A673 (cell line): Measurements from ENCODE around the gene NUDT16. TPM values are rescaled to one million over a fixed set of nuclear protein-coding genes. Genes with fewer than 3 reads are reported as not detected.

Experiments used
- BruUV-seq: library from RNA; stranded (reverse); fragments of 400-500 nt; replicated peaks from 2 replicates; lab custom pipeline; 2021; lab: Mats Ljungman, UMichigan
- CTCF ChIA-PET: fragments of 300-600 bp; sonication (Branson Sonifier 250); formaldehyde crosslinking; loops from one replicate; lab custom pipeline; 2022; ENCODE audit warnings: antibody characterized with exemption; lab: Charles Lee
- POLR2A ChIA-PET: fragments of 300-600 bp; sonication (Branson Sonifier 250); formaldehyde crosslinking; loops from one replicate; lab custom pipeline; 2022; ENCODE audit warnings: antibody characterized with exemption; ENCODE audit not compliant: low non-redundant PET; lab: Charles Lee
- DNase-seq: peaks from one replicate; pipeline ENCODE4 v3.0.0-alpha.2; 2015; ENCODE audit warnings: low spot score
- H3K27ac ChIP-seq: fragments of 200-600 bp; sonication (generic); 2 replicates; pipeline ENCODE4 v1.5.1; 2016; ENCODE audit warnings: mixed run types, low read depth, mild to moderate bottlenecking, mixed read lengths, antibody characterized with exemption, low read length; ENCODE audit not compliant: poor library complexity, severe bottlenecking
- H3K27me3 ChIP-seq: fragments of 200-600 bp; sonication (generic); replicated peaks from 2 replicates; pipeline ENCODE4 v1.6.1; 2017; ENCODE audit warnings: mixed run types, low read depth, mild to moderate bottlenecking, mixed read lengths, antibody characterized with exemption, low read length; ENCODE audit not compliant: insufficient read depth, poor library complexity
- H3K36me3 ChIP-seq: fragments of 200-600 bp; sonication (generic); 2 replicates; pipeline ENCODE4 v1.6.1; 2016; ENCODE audit warnings: mixed run types, mild to moderate bottlenecking, mixed read lengths, antibody characterized with exemption, low read length; ENCODE audit not compliant: insufficient read depth, poor library complexity, severe bottlenecking
- H3K4me1 ChIP-seq: fragments of 200-600 bp; sonication (generic); 2 replicates; pipeline ENCODE4 v1.6.1; 2017; ENCODE audit warnings: mixed run types, mild to moderate bottlenecking, mixed read lengths, antibody characterized with exemption, low read length; ENCODE audit not compliant: insufficient read depth, poor library complexity, severe bottlenecking
- H3K4me3 ChIP-seq: fragments of 200-600 bp; sonication (generic); 2 replicates; pipeline ENCODE4 v1.5.1; 2016; ENCODE audit warnings: low read depth, mixed run types, mild to moderate bottlenecking, mixed read lengths, low read length; ENCODE audit not compliant: poor library complexity, severe bottlenecking
- H3K9me3 ChIP-seq: fragments of 200-600 bp; sonication (generic); 2 replicates; pipeline ENCODE4 v1.6.1; 2016; ENCODE audit warnings: mixed run types, low read depth, mild to moderate bottlenecking, mixed read lengths, antibody characterized with exemption, low read length; ENCODE audit not compliant: poor library complexity, severe bottlenecking
- EZH2 ChIP-seq: fragments of 200-600 bp; sonication (generic); IDR thresholded peaks from 2 replicates; pipeline ENCODE4 v1.6.1; 2017; ENCODE audit warnings: borderline replicate concordance, low read depth, mild to moderate bottlenecking, mixed read lengths, antibody characterized with exemption, low read length; ENCODE audit not compliant: poor library complexity, severe bottlenecking
- intact Hi-C: fragments of 100-400 bp; cut with micrococcal nuclease; formaldehyde crosslinking; loops from one replicate; pipeline ENCODE4 v1.10.0; 2022; ENCODE audit not compliant: unreplicated experiment
- total RNA-seq: library from RNA; stranded (reverse); gene quantifications from 2 replicates; pipeline ENCODE4 v1.2.3, GENCODE V29; 2021
- TF ChIP-seq, protein P1 (sequence below): fragments of 300-800, 200-600 bp; sonication (generic); conservative IDR thresholded peaks from 2 replicates; pipeline ENCODE4 v1.5.1; 2017; ENCODE audit warnings: low read depth, mild to moderate bottlenecking, antibody characterized with exemption, low read length, moderate library complexity, mixed read lengths

NUDT16 gene
- total RNA-seq, 1 experiment from 2014 or later, result 0.24 TPM

DNA sequence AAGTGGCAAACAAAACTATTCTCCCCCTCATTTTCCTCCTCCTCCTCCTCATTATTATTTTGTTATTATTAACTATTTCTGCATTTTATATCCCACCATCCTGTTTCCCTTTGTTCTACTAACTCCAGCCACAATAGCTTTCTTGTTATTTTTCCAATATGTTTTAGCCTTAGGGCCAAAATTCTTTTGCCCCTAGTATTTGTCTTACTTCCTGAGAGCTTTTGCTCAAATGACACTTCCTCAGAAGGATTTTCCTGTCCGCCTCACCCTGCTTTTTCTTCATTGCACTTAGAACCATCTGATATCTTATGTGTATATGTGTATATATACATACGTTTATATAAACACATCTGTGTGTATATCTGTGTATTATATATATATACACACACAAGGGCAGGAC lies 32.7 kb upstream of the NUDT16 start:
- POLR2A ChIA-PET, result no interaction called here

DNA sequence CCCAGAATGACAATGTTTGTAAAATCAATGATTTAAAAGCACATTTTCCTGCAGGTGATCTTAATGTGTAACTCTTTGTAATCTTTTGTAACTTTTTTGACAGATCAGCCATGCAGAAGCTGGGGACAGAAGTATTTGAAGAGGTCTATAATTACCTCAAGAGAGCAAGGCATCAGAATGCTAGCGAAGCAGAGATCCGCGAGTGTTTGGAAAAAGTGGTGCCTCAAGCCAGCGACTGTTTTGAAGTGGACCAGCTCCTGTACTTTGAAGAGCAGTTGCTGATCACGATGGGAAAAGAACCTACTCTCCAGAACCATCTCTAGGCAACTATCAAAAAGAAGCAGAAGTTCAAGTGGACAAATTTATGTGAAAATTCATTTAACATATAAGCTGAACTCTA lies 32.1 kb upstream of the NUDT16 start:
- Histone ChIP-seq H3K27ac (no peak overlapping the region), H3K4me1 (no peaks in the 10 kb centered on the region), H3K4me3 (no peak overlapping the region), H3K9me3 (no peaks in the 10 kb centered on the region), H3K27me3 (no peaks in the 10 kb centered on the region), H3K36me3 (no peaks in the 10 kb centered on the region)
- POLR2A ChIA-PET, result no interaction called here
- intact Hi-C loops, result no loop called here
- TF ChIP-seq EZH2, result no peak
- TF ChIP-seq, protein P1, sequence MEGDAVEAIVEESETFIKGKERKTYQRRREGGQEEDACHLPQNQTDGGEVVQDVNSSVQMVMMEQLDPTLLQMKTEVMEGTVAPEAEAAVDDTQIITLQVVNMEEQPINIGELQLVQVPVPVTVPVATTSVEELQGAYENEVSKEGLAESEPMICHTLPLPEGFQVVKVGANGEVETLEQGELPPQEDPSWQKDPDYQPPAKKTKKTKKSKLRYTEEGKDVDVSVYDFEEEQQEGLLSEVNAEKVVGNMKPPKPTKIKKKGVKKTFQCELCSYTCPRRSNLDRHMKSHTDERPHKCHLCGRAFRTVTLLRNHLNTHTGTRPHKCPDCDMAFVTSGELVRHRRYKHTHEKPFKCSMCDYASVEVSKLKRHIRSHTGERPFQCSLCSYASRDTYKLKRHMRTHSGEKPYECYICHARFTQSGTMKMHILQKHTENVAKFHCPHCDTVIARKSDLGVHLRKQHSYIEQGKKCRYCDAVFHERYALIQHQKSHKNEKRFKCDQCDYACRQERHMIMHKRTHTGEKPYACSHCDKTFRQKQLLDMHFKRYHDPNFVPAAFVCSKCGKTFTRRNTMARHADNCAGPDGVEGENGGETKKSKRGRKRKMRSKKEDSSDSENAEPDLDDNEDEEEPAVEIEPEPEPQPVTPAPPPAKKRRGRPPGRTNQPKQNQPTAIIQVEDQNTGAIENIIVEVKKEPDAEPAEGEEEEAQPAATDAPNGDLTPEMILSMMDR, result no peak
- CTCF ChIA-PET, result no interaction called here
- no TSS peak for BruUV-seq
- DNase-seq, result no peak

More for the DNA sequence above, 32.7 kb upstream of the NUDT16 start:
- no TSS peak for BruUV-seq
- Histone ChIP-seq H3K4me1 (no peaks in the 10 kb centered on the region), H3K4me3 (no peak overlapping the region), H3K9me3 (no peaks in the 10 kb centered on the region), H3K27me3 (no peaks in the 10 kb centered on the region), H3K27ac (no peak overlapping the region), H3K36me3 (no peaks in the 10 kb centered on the region)
- no peak for DNase-seq
- intact Hi-C loops, result no loop called here
- CTCF ChIA-PET, result no interaction called here
- TF ChIP-seq EZH2, result no peak
- TF ChIP-seq, protein P1, result no peak

DNA sequence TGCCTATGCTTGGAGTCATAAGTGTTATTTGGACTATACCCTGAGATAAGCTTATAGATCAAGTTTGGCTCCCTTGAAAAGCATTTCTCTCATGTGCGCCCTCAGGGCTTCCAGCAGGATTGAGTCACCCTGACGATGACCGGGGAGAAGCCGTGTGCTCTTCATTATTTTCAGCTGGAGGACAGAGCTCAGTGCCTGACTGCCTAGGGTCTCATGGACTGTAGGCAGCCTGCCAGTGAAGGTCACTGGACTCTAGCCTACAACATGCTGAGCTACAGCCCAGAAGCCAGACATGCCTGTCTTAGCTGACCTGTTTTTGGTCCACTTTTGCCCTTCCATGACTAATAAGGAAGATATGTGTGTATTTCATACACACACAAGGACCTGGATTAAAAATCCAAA lies 31.6 kb upstream of the NUDT16 start:
- intact Hi-C loops, result no loop called here
- no peak for TF ChIP-seq EZH2
- TF ChIP-seq, protein P1, result no peak
- H3K27ac ChIP-seq, result no peak overlapping the region
- H3K36me3 ChIP-seq, result no peaks in the 10 kb centered on the region
- no peak for DNase-seq
- H3K27me3 ChIP-seq, result no peaks in the 10 kb centered on the region
- ChIA-PET CTCF (no interaction called here), POLR2A (no interaction called here)
- no TSS peak for BruUV-seq
- H3K9me3 ChIP-seq, result no peaks in the 10 kb centered on the region
- H3K4me1 ChIP-seq, result no peaks in the 10 kb centered on the region
- H3K4me3 ChIP-seq, result no peak overlapping the region
